BLaER1 (cell line): ENCODE data around the gene PUSL1.

ENCODE experiments used
- H3K27ac ChIP-seq: shearing (Covaris generic); formaldehyde crosslinking; 2 replicates; pipeline ENCODE4 v1.8.1; 2022
- H3K27me3 ChIP-seq: shearing (Covaris generic); formaldehyde crosslinking; 2 replicates; pipeline ENCODE4 v1.8.1; 2022
- H3K36me3 ChIP-seq: shearing (Covaris generic); formaldehyde crosslinking; 2 replicates; pipeline ENCODE4 v1.8.1; 2022
- H3K4me1 ChIP-seq: shearing (Covaris generic); formaldehyde crosslinking; 2 replicates; pipeline ENCODE4 v1.8.1; 2022
- H3K4me2 ChIP-seq: shearing (Covaris generic); formaldehyde crosslinking; 2 replicates; pipeline ENCODE4 v1.8.1; 2022
- H3K4me3 ChIP-seq: shearing (Covaris generic); formaldehyde crosslinking; 2 replicates; pipeline ENCODE4 v1.8.1; 2022
- H3K9ac ChIP-seq: shearing (Covaris generic); formaldehyde crosslinking; 2 replicates; pipeline ENCODE4 v1.8.1; 2022
- H3K9me3 ChIP-seq: shearing (Covaris generic); formaldehyde crosslinking; 2 replicates; pipeline ENCODE4 v1.8.1; 2022
- H4K20me1 ChIP-seq: shearing (Covaris generic); formaldehyde crosslinking; 2 replicates; pipeline ENCODE4 v1.8.1; 2022
- Cebpa-rat ChIP-seq: shearing (Covaris generic); IDR thresholded peaks from 2 replicates; pipeline ENCODE4 v1.8.1; 2022

The PUSL1 gene

DNA sequence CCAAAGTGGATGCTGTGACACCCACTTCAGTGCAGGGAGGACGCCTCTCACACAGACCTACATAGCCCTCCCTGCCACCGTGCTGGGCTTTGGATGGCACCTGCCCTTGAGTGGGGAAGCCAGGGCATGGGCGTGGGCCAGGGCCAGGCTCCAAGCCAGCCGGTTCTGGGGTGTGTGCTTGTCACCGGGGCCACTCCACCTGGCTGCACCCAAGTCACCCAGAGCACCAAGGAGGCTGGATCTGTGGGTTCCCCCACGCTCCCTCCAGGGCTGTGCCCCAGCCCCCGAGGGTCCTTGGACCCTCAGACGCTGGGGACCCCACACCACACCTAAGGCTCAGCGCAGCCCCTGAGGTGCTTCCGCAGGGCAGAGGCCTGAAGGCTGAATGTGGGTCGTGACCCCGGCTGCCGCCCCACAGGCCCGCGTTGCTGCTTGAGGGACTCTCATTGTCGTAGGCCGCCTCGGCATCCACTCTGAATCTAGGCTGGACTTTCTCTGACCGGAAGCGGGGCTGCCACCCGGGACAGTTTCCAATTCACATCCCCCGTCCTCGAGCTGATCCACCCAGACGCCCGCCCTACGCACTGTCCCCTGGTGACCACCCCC, 48.5 kb downstream of the PUSL1 start:
- Histone ChIP-seq H4K20me1 (peaks cover 27% of the 10 kb centered on the region), H3K27me3 (peaks cover 37% of the 10 kb centered on the region), H3K4me3 (no peak overlapping the region), H3K4me2 (peak overlapping the region; percentile 97; the same call in 1 of the 2 replicates), H3K9ac (no peak overlapping the region), H3K36me3 (no peaks in the 10 kb centered on the region), H3K9me3 (no peaks in the 10 kb centered on the region), H3K27ac (no peak overlapping the region), H3K4me1 (peaks cover 64% of the 10 kb centered on the region)
- TF ChIP-seq Cebpa-rat = no peak

DNA sequence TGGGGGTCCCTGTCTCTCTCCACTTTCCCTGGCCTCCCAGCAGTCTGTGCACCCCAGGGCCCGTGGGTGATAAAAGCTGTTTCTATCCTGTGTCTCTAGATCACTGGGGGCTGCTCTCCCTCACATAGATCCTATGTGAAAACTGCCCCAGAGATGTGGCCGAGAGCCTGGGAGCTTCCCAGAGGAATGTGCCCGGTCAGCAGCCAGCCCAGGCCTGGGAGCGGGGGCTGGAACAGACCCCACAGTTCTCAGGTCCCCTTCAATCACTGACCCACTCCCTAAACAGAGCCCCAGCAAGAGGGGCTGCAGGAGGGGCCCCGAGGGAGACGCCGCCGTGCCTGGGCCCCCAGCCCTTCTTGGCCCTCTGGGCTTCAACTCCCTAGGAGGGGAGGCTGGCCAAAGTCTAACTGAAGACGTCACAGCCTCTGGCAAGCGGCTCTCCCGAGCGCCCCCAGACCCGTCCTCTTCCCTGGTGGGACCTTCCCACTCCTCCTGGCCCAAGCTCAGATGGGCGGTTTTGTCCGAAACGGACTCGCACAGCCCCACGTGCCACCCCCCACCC, 49.6 kb downstream of the PUSL1 start:
- Histone ChIP-seq H3K36me3 (no peaks in the 10 kb centered on the region), H4K20me1 (peaks cover 16% of the 10 kb centered on the region), H3K27ac (peak overlapping the region; percentile 58; the same call in 1 of the 2 replicates), H3K9ac (no peak overlapping the region), H3K9me3 (no peaks in the 10 kb centered on the region), H3K4me2 (peak overlapping the region; percentile 97), H3K27me3 (peaks cover 26% of the 10 kb centered on the region), H3K4me3 (no peak overlapping the region), H3K4me1 (peaks cover 53% of the 10 kb centered on the region)
- TF ChIP-seq Cebpa-rat = no peak

DNA sequence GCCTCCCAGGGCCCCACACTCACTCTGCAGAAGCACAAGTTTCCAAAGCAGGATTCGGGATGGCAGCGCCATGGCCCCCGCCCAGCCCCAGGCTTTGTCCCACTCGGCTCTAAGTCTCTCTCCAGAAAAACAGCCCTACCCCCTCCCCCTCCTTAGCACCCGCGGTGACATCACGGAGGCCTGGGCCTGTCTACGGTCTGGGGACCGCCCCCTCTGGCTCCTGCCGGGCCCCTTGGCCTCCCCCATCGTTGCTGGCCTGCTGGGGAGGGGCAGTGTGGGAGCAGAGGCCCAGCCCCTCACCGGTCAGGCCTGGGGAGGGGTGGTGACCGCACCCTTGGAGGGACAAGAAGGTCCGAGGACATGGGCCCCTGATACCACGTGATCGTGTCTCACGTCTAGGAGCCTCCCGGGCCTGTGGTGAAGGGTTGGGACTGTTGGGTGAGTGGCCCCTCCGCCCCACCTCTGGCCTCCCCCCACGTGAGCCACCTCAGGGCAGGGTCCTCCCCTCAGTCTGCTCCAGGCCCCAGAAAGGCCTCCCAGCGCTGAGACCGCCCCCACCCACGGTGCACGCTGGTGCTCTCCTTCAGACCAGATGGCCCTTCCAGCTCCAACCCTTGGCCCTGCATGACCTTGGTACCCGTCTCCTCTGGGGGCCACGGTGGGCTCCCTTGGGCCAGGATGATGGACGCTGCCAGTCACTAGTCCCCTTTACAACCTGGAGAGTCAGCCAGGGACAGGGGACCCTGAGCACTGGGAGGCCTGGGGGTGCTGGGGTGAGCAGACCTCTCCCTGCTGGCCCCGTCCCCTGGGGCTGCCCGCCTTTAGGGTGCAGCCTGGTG, 50.3 kb downstream of the PUSL1 start, which contains the start of gene MXRA8:
Gene MXRA8, minus strand, starts transcription at position 123 of the 839 bp plus-strand sequence. Its CDS starts 51 bp downstream, at position 72.
- H3K36me3 ChIP-seq = no peaks in the 10 kb centered on the region
- TF ChIP-seq Cebpa-rat = no peak
- H3K27me3 ChIP-seq = peaks cover 19% of the 10 kb centered on the region
- peaks cover 46% of the 10 kb centered on the region for H3K4me1 ChIP-seq
- peak within 1 kb of the TSS; percentile 44 for H3K4me3 ChIP-seq
- H3K9me3 ChIP-seq = no peaks in the 10 kb centered on the region
- peak within 1 kb of the TSS; percentile 61; the same call in 1 of the 2 replicates for H3K9ac ChIP-seq
- peak within 1 kb of the TSS; percentile 58 for H3K27ac ChIP-seq
- peaks cover 9% of the 10 kb centered on the region for H4K20me1 ChIP-seq
- peak within 1 kb of the TSS; percentile 97 for H3K4me2 ChIP-seq

DNA sequence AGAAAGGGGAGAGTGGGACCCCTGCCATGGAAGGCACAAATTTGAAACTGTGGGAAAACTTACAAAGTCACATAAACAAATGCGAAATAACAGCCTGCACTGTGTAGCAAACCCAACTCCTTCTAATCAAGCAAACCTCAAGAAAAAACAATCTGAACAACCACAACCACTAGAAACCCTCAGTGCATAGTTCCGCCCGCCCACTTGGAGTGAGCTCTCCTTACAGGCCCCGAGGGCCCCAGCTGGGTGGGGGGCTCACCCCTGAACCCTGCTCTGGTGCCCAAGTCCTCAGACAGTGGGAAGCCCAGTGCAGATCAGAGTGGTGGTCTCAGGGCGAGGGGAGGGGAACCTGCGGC, 50.9 kb downstream of the PUSL1 start:
- Histone ChIP-seq H3K36me3 (no peaks in the 10 kb centered on the region), H3K4me1 (peaks cover 40% of the 10 kb centered on the region), H3K4me2 (peak overlapping the region; percentile 97), H3K27ac (peak overlapping the region; percentile 58), H3K27me3 (peaks cover 13% of the 10 kb centered on the region), H3K9ac (peak overlapping the region; percentile 61; the same call in 1 of the 2 replicates), H4K20me1 (peaks cover 3% of the 10 kb centered on the region), H3K4me3 (peak overlapping the region; percentile 44), H3K9me3 (no peaks in the 10 kb centered on the region)
- TF ChIP-seq Cebpa-rat = no peak

DNA sequence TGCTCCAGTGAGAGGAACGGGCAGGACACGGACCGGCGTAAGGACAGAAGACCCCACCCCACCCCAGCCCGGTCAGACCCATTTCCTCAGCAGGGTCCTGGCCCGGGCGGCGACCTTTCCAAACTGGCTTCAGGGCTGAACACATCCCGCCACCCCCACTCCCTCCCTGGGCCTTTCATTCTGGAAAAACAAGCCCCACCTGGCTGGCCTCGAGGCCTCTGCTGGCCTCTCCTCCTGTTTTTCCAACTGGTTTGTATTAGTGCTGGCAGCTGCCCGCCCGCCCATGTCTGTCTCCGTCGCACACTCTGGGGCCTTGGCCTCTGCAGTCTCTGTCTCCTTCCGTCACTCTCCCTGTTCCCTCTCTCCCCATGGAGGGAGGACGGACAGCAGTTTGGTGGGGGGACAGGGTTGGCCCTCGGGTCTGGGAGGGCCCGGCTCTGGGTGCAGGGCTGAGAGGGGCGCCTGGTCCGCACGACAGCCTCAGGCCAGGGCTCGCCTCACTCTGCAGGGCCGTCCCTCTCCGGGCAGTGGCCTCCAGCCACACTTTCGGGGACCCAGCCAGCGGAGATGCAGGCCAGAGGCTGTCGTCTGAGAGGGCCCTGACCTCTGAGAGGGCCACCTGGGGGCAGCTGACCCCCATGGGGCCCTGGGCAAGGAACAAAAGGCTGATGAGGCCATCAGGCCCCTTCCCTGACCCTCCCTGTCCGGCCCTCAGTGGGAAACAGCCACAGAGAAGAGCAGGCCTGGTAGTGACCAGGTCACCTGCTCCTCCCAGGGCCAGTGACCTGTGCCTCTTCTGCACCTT, 51.5 kb downstream of the PUSL1 start:
- Histone ChIP-seq H3K27ac (no peak overlapping the region), H3K27me3 (peaks cover 7% of the 10 kb centered on the region), H3K36me3 (no peaks in the 10 kb centered on the region), H3K4me1 (peaks cover 34% of the 10 kb centered on the region), H3K9ac (no peak overlapping the region), H3K9me3 (no peaks in the 10 kb centered on the region), H4K20me1 (no peaks in the 10 kb centered on the region), H3K4me2 (peak overlapping the region; percentile 97), H3K4me3 (no peak overlapping the region)
- no peak for TF ChIP-seq Cebpa-rat

DNA sequence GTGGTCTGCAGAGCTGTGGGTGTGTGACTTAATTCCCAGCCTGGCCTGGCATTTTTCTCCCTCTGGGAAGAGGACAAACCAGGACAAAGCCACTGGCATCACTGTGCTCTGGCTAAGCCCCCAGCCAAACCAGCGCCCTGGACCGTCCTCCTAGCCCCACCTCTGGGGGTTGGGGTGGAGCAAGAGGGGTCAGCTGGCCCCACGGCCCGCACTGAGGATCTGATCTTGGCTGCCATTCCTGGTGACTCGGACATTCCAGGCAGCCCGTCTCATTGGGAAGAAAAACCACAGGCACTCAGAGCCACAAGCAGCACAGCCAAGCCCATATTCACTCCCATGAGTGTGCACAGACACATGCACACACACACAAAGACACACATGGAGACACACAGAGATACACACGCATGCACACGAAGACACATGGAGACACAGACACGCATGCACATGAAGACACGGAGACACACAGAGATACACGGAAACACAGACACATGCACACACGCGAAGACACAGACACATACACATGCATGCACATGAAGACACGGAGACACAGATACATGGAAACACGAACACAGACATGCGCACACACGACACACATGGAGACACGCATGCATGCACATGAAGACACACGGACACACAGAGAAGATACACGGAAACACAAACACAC, 52.2 kb downstream of the PUSL1 start:
- Histone ChIP-seq H3K4me1 (peaks cover 33% of the 10 kb centered on the region), H3K27ac (no peak overlapping the region), H3K36me3 (no peaks in the 10 kb centered on the region), H3K4me3 (no peak overlapping the region), H3K9ac (no peak overlapping the region), H3K27me3 (no peaks in the 10 kb centered on the region), H3K4me2 (no peak overlapping the region), H3K9me3 (peaks cover 1% of the 10 kb centered on the region; the same call in 1 of the 2 replicates), H4K20me1 (no peaks in the 10 kb centered on the region)
- no peak for TF ChIP-seq Cebpa-rat
